Ishikawa (cell line): ENCODE data around the gene DTX3.

Source experiments
- CEBPB ChIP-seq: IDR thresholded peaks from 2 replicates; pipeline ENCODE4 v1.6.1; 2012
- CREB1 ChIP-seq: IDR thresholded peaks from 2 replicates; pipeline ENCODE4 v1.6.1; 2012; ENCODE audit warnings: low read depth
- EGR1 ChIP-seq: IDR thresholded peaks from 2 replicates; pipeline ENCODE4 v1.6.1; 2012
- EP300 ChIP-seq: IDR thresholded peaks from 2 replicates; pipeline ENCODE4 v1.6.1; 2012; ENCODE audit warnings: borderline replicate concordance
- FOXM1 ChIP-seq: IDR thresholded peaks from 2 replicates; pipeline ENCODE4 v1.6.1; 2012; ENCODE audit warnings: low read depth, borderline replicate concordance
- NFIC ChIP-seq: IDR thresholded peaks from 2 replicates; pipeline ENCODE4 v1.6.1; 2012
- RAD21 ChIP-seq: IDR thresholded peaks from 2 replicates; pipeline ENCODE4 v1.6.1; 2012; ENCODE audit warnings: low read depth
- TAF1 ChIP-seq: IDR thresholded peaks from 2 replicates; pipeline ENCODE4 v1.6.1; 2012; ENCODE audit warnings: low read depth, mild to moderate bottlenecking
- TCF12 ChIP-seq: IDR thresholded peaks from 2 replicates; pipeline ENCODE4 v1.6.1; 2012; ENCODE audit warnings: low read depth
- TEAD4 ChIP-seq: IDR thresholded peaks from 2 replicates; pipeline ENCODE4 v1.6.1; 2012
- YY1 ChIP-seq: IDR thresholded peaks from 2 replicates; pipeline ENCODE4 v1.6.1; 2012; ENCODE audit warnings: low read depth
- ZBTB7A ChIP-seq: IDR thresholded peaks from 2 replicates; pipeline ENCODE4 v1.6.1; 2012; ENCODE audit warnings: low read depth
- TF ChIP-seq, protein P1 (sequence below): IDR thresholded peaks from 2 replicates; pipeline ENCODE4 v1.6.1; 2012
- TF ChIP-seq, protein P2 (sequence below): IDR thresholded peaks from 2 replicates; pipeline ENCODE4 v1.6.1; 2012
- TF ChIP-seq, protein P3 (sequence below): IDR thresholded peaks from 2 replicates; pipeline ENCODE4 v1.6.1; 2012; ENCODE audit warnings: low read depth, mild to moderate bottlenecking

Gene DTX3

DNA sequence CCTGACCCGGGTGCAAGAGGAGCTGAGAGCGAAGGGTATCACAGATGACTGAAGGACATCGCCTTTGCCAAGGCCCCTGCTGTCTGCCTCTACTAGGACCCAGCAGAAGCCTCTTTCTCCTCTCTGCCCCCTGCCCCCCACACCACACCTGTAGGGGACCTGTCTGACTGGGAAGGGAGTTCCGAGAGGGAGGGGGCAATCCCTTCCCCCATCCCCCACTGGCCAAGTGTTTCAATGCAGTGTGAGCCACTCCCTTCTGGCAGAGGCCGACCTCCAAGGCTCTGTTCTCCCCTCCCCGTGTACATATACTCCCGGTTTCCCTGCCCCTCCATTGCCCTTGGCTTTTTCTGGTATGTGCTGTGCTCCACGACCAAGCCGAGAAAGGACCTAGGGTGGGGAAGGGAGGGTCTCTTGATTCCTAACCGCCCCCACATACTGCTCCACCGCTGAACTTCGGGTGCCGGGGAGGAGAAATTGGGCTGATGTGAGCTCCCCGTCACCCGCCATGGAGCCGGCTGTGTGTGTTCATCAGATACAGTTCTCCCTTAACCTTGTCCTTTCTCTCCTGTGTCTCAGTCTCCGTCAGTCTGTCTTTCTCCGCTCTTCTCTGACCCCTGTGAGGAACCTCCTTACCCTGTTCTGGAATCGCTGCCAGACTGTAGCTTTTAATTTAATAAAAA, 4.6 kb downstream of the DTX3 start:
- TF ChIP-seq ZBTB7A: no peak
- TF ChIP-seq CREB1: no peak
- TF ChIP-seq NFIC: no peak
- TF ChIP-seq, protein P1, sequence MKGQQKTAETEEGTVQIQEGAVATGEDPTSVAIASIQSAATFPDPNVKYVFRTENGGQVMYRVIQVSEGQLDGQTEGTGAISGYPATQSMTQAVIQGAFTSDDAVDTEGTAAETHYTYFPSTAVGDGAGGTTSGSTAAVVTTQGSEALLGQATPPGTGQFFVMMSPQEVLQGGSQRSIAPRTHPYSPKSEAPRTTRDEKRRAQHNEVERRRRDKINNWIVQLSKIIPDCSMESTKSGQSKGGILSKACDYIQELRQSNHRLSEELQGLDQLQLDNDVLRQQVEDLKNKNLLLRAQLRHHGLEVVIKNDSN: no peak
- no peak for TF ChIP-seq TCF12
- no peak for TF ChIP-seq EGR1
- no peak for TF ChIP-seq TEAD4
- TF ChIP-seq, protein P2, sequence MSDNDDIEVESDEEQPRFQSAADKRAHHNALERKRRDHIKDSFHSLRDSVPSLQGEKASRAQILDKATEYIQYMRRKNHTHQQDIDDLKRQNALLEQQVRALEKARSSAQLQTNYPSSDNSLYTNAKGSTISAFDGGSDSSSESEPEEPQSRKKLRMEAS: no peak
- no peak for TF ChIP-seq EP300

DNA sequence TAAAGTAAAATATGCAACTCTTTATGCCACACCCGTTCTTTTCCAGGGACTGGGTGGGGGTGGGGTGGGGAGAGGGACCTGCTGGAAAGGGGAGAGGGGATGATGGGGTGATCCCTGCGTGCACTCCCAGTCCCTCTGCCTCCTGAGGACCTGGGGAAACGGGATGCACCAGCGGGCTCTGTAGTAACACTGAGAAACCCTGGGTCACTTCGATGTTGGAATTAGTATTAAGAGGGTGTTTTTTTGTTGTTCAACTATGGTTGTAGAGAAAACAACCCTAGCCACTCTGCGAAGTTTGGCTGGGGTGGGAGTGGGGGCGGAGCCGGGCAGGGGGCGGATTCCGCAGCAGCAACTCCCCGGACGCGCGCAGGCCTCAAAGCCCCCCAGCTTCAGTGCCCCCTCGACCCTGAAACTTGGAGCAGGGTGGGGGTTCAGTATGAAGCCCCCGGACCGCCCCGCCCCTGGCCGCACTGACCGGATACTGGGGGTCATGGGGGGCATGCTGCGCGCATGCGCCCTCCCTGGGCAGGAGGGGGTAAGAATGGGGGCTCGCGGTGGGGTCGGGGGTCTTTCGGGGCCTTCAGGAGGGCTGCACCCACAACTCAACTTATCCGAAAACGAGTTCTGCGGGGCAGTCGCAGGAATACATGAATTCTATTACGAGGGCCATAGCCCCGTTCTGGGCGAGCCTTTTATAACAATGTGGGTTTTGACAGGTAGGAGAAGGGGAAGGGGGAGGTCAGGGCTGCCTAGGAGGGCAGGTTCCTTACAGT, 5.3 kb downstream of the DTX3 start:
- no peak for TF ChIP-seq EGR1
- no peak for TF ChIP-seq TAF1
- no peak for TF ChIP-seq FOXM1
- TF ChIP-seq TCF12: no peak
- TF ChIP-seq, protein P3, sequence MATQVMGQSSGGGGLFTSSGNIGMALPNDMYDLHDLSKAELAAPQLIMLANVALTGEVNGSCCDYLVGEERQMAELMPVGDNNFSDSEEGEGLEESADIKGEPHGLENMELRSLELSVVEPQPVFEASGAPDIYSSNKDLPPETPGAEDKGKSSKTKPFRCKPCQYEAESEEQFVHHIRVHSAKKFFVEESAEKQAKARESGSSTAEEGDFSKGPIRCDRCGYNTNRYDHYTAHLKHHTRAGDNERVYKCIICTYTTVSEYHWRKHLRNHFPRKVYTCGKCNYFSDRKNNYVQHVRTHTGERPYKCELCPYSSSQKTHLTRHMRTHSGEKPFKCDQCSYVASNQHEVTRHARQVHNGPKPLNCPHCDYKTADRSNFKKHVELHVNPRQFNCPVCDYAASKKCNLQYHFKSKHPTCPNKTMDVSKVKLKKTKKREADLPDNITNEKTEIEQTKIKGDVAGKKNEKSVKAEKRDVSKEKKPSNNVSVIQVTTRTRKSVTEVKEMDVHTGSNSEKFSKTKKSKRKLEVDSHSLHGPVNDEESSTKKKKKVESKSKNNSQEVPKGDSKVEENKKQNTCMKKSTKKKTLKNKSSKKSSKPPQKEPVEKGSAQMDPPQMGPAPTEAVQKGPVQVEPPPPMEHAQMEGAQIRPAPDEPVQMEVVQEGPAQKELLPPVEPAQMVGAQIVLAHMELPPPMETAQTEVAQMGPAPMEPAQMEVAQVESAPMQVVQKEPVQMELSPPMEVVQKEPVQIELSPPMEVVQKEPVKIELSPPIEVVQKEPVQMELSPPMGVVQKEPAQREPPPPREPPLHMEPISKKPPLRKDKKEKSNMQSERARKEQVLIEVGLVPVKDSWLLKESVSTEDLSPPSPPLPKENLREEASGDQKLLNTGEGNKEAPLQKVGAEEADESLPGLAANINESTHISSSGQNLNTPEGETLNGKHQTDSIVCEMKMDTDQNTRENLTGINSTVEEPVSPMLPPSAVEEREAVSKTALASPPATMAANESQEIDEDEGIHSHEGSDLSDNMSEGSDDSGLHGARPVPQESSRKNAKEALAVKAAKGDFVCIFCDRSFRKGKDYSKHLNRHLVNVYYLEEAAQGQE: no peak
- no peak for TF ChIP-seq NFIC
- no peak for TF ChIP-seq EP300
- TF ChIP-seq CREB1: no peak
- no peak for TF ChIP-seq YY1
- no peak for TF ChIP-seq CEBPB
- no peak for TF ChIP-seq RAD21
- TF ChIP-seq, protein P2: no peak
- no peak for TF ChIP-seq TEAD4
- no peak for TF ChIP-seq ZBTB7A
- TF ChIP-seq, protein P1: no peak

DNA sequence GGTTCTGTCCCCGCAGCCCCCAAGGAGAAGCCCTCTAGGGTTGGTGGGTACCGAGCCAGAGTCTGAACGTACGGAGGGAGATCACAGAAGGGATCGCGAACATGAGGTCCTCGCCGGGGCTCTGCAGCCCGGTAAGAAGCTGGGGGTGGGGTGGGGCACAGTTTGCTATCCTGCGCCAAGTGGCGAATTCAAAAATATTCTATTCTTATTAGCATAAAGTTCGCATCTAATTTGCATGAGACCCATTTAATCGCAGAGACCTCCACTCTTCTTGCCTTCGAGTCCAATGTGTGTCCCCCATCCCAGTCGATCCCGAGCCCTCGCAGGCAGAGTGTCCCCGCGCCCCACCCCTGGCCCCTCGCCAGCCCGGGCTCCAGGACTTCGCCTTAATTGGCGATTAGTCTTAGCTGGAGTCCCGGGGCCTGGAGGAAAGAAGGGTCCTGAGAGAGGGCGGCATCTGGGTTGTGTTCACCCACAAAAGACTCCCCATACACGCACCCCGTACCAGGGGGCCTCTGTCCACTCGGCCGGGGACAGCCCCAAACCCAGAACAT, 6.0 kb downstream of the DTX3 start:
- no peak for TF ChIP-seq YY1
- TF ChIP-seq ZBTB7A: no peak

DNA sequence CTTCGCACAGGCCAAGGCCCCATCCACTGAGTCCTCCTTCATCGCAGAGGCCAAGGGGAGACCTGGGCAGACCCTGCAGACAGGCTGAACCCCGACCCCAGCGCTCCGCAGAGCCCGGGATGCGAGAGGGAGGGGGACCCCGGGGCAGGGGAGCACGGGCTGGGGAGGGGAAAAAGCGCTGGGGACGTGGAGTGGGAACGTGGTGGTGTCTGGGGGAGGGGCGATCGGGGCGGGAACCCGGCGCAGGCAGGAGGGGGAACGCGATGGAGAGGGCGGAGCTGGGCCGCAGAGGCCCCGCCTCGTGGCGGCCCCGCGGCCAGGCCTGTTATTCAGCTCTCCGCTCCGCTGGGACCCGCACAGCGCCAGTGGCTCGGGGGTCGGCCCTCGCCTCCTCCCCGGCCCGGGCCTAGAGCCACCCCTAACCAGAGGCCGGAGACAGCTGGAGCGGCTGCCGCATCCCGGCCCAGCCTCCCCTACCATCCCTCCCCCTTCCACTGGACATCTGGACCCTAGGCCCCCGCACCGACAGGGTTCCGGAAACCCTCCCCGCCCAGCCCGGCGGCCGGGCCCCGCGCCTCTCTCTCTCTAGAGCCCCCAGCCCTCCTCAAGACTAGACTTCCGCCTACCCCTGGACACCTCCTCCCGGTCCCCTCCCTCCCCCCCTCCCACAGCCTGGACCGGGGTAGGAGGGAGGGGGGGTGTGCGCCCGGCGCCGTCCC, 6.6 kb downstream of the DTX3 start, which contains the start of gene ARHGEF25:
TSS of gene ARHGEF25 (plus strand) at position 328 of the 719 bp plus-strand sequence. CDS start 460 bp downstream, outside the sequence.
- TF ChIP-seq TAF1 (peak; percentile 60; the same call in 1 of the 2 replicates), TEAD4 (0 out of 2 replicates have a peak, but pooled peaks have one; percentile 11), ZBTB7A (peak; percentile 79; the same call in 1 of the 2 replicates), YY1 (no peak)
- TF ChIP-seq, protein P2: peak; percentile 13; the same call in 1 of the 2 replicates
- TF ChIP-seq, protein P3: no peak
